Measurements from ENCODE around the gene PPP1R9A.
"Not testable (repeated sequence)": the region's sequence is repeated elsewhere in the genome, so short reads cannot be mapped to it uniquely, and the experiment has no call there.

PPP1R9A gene

GRCh38 chr7:94980418-94981142 lies 73.2 kb downstream of the PPP1R9A start:
- DNase-seq (ENCODE audit: low spot score): no peak

GRCh38 chr7:94995921-94996320 lies 88.5 kb downstream of the PPP1R9A start:
- no peak for DNase-seq (ENCODE audit: low spot score)

- DNase-seq (ENCODE audit: low spot score): no peak
Observed at GRCh38 chr7:94996369-94996768, 89.0 kb downstream of the PPP1R9A start.

- DNase-seq (ENCODE audit: low spot score): no peak
Observed at GRCh38 chr7:94997547-94997946, 90.2 kb downstream of the PPP1R9A start.

- DNase-seq (ENCODE audit: low spot score): no peak
Observed at GRCh38 chr7:94998266-94999068, 91.1 kb downstream of the PPP1R9A start.

- DNase-seq (ENCODE audit: low spot score): no peak
Observed at GRCh38 chr7:94999069-94999351, 91.6 kb downstream of the PPP1R9A start.

- DNase-seq (ENCODE audit: low spot score): not testable (repeated sequence)
Observed at GRCh38 chr7:94999601-95000000, 92.2 kb downstream of the PPP1R9A start.

GRCh38 chr7:95001258-95001657 lies 93.9 kb downstream of the PPP1R9A start:
- DNase-seq (ENCODE audit: low spot score): no peak

- no peak for DNase-seq (ENCODE audit: low spot score)
Observed at GRCh38 chr7:95001815-95002561, 94.6 kb downstream of the PPP1R9A start.

- no peak for DNase-seq (ENCODE audit: low spot score)
Observed at GRCh38 chr7:95002775-95003174, 95.4 kb downstream of the PPP1R9A start.

- DNase-seq (ENCODE audit: low spot score): no peak
Observed at GRCh38 chr7:95004618-95005247, 97.3 kb downstream of the PPP1R9A start.

- no peak for DNase-seq (ENCODE audit: low spot score)
Observed at GRCh38 chr7:95006010-95006409, 98.6 kb downstream of the PPP1R9A start.

GRCh38 chr7:95008773-95009172 lies 101.4 kb downstream of the PPP1R9A start:
- not testable (repeated sequence) for DNase-seq (ENCODE audit: low spot score)

GRCh38 chr7:95011146-95011928 lies 103.9 kb downstream of the PPP1R9A start:
- no peak for DNase-seq (ENCODE audit: low spot score)

- no peak for DNase-seq (ENCODE audit: low spot score)
Observed at GRCh38 chr7:95011995-95012394, 104.6 kb downstream of the PPP1R9A start.

- DNase-seq (ENCODE audit: low spot score): no peak
Observed at GRCh38 chr7:95018021-95018420, 110.6 kb downstream of the PPP1R9A start.

GRCh38 chr7:95026018-95026417 lies 118.6 kb downstream of the PPP1R9A start:
- DNase-seq (ENCODE audit: low spot score): no peak

- DNase-seq (ENCODE audit: low spot score): no peak
Observed at GRCh38 chr7:95026421-95027072, 119.2 kb downstream of the PPP1R9A start.

GRCh38 chr7:95027234-95027872 lies 120.0 kb downstream of the PPP1R9A start:
- peak; percentile 71 for DNase-seq (ENCODE audit: low spot score)

- peak; percentile 27 for DNase-seq (ENCODE audit: low spot score)
Observed at GRCh38 chr7:95028683-95029082, 121.3 kb downstream of the PPP1R9A start.

- DNase-seq (ENCODE audit: low spot score): no peak
Observed at GRCh38 chr7:95035295-95035694, 127.9 kb downstream of the PPP1R9A start.

Data from SW480 (cell line).